RWPE1 (cell line): ENCODE results near the gene SEPTIN8.

Source experiments
- CTCF ChIA-PET: fragments of 350-600 bp; sonication (Branson Sonifier 250); formaldehyde crosslinking; extraction: SDS; loops from one replicate; lab custom pipeline; 2021; lab: Yijun Ruan, JAX
- POLR2A ChIA-PET: fragments of 400-600 bp; formaldehyde crosslinking; extraction: SDS; loops from one replicate; lab custom pipeline; 2020; ENCODE audit warnings: antibody characterized with exemption; ENCODE audit not compliant: low non-redundant PET; lab: Yijun Ruan, JAX
- DNase-seq: peaks from one replicate; pipeline ENCODE4 v3.0.0; 2012; ENCODE audit warnings: low spot score
- H3K27ac ChIP-seq: fragments of 450-650 bp; 2 replicates; pipeline ENCODE4 v1.5.1; 2017
- TF ChIP-seq, protein P1 (sequence below): fragments of 450-650 bp; conservative IDR thresholded peaks from 2 replicates; pipeline ENCODE4 v1.5.1; 2017; ENCODE audit warnings: low read depth, mild to moderate bottlenecking

The SEPTIN8 gene

DNA sequence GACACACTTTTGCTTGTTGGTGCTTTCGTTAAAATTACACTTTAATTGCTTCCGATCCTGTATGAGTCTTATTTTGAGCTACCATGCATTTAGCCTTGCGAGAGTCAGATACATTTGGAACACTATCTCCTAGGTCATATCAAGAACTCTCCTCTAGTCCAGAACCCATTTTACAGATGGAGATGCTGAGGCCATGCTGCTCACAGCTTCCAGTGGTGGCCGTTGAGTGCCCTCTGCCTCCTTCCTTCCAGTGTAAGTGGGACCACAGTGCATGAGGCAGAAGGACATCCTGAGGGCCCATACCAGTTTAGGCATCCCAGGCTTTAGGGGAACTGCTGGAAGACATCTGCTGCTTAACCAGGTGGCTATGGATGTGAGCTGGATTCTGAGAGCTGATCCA lies 22.9 kb downstream of the SEPTIN8 start:
- TF ChIP-seq, protein P1, sequence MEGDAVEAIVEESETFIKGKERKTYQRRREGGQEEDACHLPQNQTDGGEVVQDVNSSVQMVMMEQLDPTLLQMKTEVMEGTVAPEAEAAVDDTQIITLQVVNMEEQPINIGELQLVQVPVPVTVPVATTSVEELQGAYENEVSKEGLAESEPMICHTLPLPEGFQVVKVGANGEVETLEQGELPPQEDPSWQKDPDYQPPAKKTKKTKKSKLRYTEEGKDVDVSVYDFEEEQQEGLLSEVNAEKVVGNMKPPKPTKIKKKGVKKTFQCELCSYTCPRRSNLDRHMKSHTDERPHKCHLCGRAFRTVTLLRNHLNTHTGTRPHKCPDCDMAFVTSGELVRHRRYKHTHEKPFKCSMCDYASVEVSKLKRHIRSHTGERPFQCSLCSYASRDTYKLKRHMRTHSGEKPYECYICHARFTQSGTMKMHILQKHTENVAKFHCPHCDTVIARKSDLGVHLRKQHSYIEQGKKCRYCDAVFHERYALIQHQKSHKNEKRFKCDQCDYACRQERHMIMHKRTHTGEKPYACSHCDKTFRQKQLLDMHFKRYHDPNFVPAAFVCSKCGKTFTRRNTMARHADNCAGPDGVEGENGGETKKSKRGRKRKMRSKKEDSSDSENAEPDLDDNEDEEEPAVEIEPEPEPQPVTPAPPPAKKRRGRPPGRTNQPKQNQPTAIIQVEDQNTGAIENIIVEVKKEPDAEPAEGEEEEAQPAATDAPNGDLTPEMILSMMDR: no peak
- DNase-seq: no peak
- CTCF ChIA-PET: interaction anchor here (0.5 to 1.6 kb wide), 8 partner anchors 49 to 110 kb away, joined by 3 to 12 read pairs (median 4); partner anchors contain the start of gene SOWAHA
- no peak overlapping the region for H3K27ac ChIP-seq
- POLR2A ChIA-PET: interaction anchor here (1.0 kb wide), 1 partner anchor 68 kb away, joined by 3 read pairs; no protein-coding TSS in a partner anchor

DNA sequence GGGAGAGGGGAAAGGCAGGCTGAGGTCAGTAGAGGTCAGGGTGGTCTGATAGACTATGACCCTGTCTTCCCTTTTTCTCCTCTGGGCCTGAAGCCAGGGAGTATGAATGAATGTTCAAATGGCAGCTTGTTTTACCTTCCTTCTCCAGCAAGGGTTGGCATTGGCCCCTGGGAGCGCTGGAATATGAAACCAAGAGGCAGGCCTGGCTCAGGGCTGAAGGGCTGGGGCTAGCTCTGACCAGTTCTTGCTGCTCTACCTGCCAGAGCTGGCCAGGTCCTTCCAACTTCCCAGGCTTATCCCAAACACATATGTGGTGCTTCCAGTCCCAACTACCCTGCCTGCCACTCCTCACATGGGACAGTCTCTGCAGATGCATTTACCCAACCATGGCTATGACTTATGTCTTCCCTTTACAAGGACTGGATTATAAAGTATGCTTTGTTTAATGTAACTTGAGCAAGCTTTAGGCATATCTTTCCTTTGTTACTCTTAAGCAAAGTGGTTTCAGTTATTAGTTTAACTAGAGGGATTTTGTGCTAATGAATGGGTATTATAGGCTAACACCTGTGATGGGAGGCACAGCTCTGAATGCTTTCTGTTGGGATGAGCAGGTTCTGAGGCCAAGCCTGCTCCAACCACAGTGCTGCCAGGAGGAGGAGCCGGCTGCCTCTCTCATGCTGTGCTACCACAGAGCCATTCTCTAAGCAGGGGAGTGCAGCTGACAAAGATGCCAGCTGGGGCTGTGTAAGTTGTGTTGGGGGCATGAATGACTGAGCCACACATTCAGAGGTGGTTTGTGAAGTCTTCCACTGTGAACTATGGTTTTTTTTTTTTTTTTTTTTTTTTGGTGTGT lies 23.7 kb downstream of the SEPTIN8 start:
- ChIA-PET POLR2A (interaction anchor here (0.5 to 1.0 kb wide), 2 partner anchors 69 to 257 kb away, joined by 3 read pairs; no protein-coding TSS in a partner anchor), CTCF (interaction anchor here (0.5 to 1.6 kb wide), 9 partner anchors 13 to 406 kb away, joined by 3 to 12 read pairs (median 4); partner anchors contain the start of genes GDF9 and UQCRQ)
- TF ChIP-seq, protein P1: no peak
- DNase-seq: no peak
- H3K27ac ChIP-seq: no peak overlapping the region

DNA sequence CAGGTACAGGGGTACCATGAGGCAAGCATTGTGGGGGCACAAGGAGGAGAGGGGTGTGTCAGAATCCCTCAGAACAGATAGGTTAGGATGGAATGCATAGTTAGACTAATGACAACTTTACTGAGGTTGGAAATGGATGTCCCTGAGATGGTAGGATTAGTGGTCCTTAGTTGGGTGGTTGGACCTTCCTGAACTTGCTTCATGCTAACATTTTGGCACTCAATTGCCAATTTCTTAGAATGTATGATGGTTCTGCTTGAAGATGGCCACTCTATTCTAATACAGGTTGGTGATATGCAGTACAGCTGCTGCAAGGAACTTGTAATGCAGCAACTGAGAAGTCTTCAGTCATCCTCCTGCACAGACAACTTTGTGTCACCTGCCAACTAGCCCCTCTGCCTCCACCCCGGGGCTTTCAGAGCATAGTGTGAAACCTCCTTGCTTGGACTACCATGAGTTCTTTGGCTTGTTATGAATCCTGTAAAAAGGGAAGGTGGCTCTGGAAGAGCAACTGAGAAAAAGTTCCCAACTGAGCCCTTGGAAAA lies 24.4 kb downstream of the SEPTIN8 start:
- POLR2A ChIA-PET: no interaction called here
- no peak for DNase-seq
- TF ChIP-seq, protein P1: no peak
- H3K27ac ChIP-seq: no peak overlapping the region
- CTCF ChIA-PET: interaction anchor here (0.7 to 1.6 kb wide), 4 partner anchors 13 to 114 kb away, joined by 3 to 12 read pairs (median 4); partner anchors contain the start of genes GDF9 and UQCRQ

DNA sequence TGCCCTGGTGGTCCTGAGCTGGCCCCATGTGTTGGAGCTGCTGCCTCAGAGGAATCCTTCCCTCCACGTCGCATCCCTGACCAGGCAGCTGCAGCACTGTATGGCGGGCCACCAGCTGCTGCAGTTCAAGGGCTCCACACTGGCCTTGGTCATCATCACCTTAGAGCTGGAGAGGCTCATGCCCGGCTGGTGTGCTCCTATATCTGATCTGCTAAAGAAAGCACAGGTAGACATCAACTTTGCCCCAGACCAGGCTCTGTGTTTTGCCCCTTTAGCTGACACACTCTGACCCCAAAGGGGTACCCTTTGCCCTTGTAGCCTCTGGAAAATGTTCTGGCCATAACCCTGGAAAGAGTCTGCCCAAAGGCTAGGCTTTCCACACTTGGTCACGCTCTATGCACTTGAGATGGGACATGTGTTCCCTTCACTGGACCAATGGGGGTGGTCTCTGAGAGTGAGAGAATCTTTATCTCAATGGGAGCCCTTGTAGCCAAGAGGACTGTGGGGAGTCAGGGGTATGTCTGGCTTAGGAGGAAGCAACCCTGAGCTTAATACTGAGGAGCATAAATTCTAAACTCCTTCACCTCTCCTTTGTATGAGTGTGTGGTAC lies 25.0 kb downstream of the SEPTIN8 start:
- no peak overlapping the region for H3K27ac ChIP-seq
- ChIA-PET POLR2A (no interaction called here), CTCF (interaction anchor here (0.6 to 3.2 kb wide), 3 partner anchors 65 to 309 kb away, joined by 3 to 21 read pairs (median 3); no protein-coding TSS in a partner anchor)
- TF ChIP-seq, protein P1: no peak
- DNase-seq: no peak

DNA sequence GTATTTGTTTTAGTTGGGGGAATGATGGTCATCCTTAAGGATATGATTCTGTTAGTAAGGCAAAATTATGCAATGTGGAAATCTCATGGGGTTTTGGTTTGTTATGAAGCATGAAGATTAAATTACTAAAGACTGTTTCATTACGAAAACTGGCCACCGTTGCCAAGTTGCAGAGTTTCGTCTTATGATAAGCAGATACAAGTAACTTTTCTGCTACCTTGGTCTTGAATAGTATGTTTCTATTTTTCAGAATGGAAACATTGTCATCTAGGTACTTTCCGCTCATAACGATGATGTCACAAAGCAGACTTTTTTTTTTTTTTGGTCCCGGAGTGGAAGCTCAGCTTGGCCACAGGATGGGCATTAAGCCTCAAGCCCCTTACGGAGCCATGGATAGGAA lies 25.6 kb downstream of the SEPTIN8 start:
- ChIA-PET POLR2A (no interaction called here), CTCF (interaction anchor here (1.1 to 3.2 kb wide), 2 partner anchors 68 to 225 kb away, joined by 5 to 21 read pairs; no protein-coding TSS in a partner anchor)
- no peak overlapping the region for H3K27ac ChIP-seq
- DNase-seq: no peak
- TF ChIP-seq, protein P1: no peak
